HepG2 (cell line): ENCODE data around the gene TMEM253. TPM values are rescaled to one million over a fixed set of nuclear protein-coding genes. Genes with fewer than 3 reads are reported as not detected.

Experiments used
- DPF2 ChIP-seq: sonication (generic); formaldehyde crosslinking; IDR thresholded peaks from 2 replicates; pipeline ENCODE4 v1.4.0; 2020; ENCODE audit warnings: mild to moderate bottlenecking, low read depth, missing genetic modification reagents, borderline replicate concordance
- JARID2 ChIP-seq: sonication (generic); formaldehyde crosslinking; IDR thresholded peaks from 2 replicates; pipeline ENCODE4 v1.8.1; 2023; ENCODE audit warnings: missing genetic modification reagents, inconsistent platforms; ENCODE audit not compliant: insufficient replicate concordance
- JUND ChIP-seq: sonication (generic); formaldehyde crosslinking; IDR thresholded peaks from 2 replicates; pipeline ENCODE4 v1.8.0; 2022; ENCODE audit warnings: mild to moderate bottlenecking, missing genetic modification reagents
- MIER2 ChIP-seq: IDR thresholded peaks from 2 replicates; pipeline ENCODE4 v1.6.1; 2016; ENCODE audit warnings: missing biosample characterization, missing genetic modification reagents
- MTF1 ChIP-seq: sonication (generic); formaldehyde crosslinking; IDR thresholded peaks from 2 replicates; pipeline ENCODE4 v1.5.0; 2020; ENCODE audit warnings: missing genetic modification reagents
- NBN ChIP-seq: fragments of 450-650 bp; conservative IDR thresholded peaks from 2 replicates; pipeline ENCODE4 v1.6.1; 2017
- NFE2L1 ChIP-seq: sonication (generic); formaldehyde crosslinking; IDR thresholded peaks from 2 replicates; pipeline ENCODE4 v1.4.0; 2020; ENCODE audit warnings: missing genetic modification reagents, mild to moderate bottlenecking, borderline replicate concordance
- TSC22D2 ChIP-seq: sonication (generic); formaldehyde crosslinking; IDR thresholded peaks from 2 replicates; pipeline ENCODE4 v1.5.1; 2020; ENCODE audit warnings: missing genetic modification reagents, mild to moderate bottlenecking, borderline replicate concordance
- ZNF737 ChIP-seq: sonication (generic); formaldehyde crosslinking; IDR thresholded peaks from 2 replicates; pipeline ENCODE4 v1.5.0; 2020; ENCODE audit warnings: missing genetic modification reagents, mild to moderate bottlenecking, borderline replicate concordance
- ZNF781 ChIP-seq: sonication (generic); formaldehyde crosslinking; IDR thresholded peaks from 2 replicates; pipeline ENCODE4 v1.5.1; 2020; ENCODE audit warnings: borderline replicate concordance, mild to moderate bottlenecking, missing genetic modification reagents; ENCODE audit errors: not compliant biosample characterization
- ZNF879 ChIP-seq: sonication (generic); formaldehyde crosslinking; IDR thresholded peaks from 2 replicates; pipeline ENCODE4 v1.8.1; 2023; ENCODE audit warnings: missing genetic modification reagents
- ZSCAN31 ChIP-seq: sonication (generic); formaldehyde crosslinking; IDR thresholded peaks from 2 replicates; pipeline ENCODE4 v1.5.0; 2020; ENCODE audit warnings: low read depth, mild to moderate bottlenecking, missing genetic modification reagents
- polyA plus RNA-seq, 8 experiments: library from polyadenylated mRNA; depleted of rRNA in 3 of 8; stranded (reverse) in 7 of 8; unstranded in 1 of 8; fragments of >200 nt; fragmentation: Illumina TruSeq in 4 of 8; extraction: Trizol in 4 of 8; gene quantifications; 2 replicates each; pipeline versions ENCODE4 v1.2.1 to v1.2.3, GENCODE V29; 2011 to 2016; ENCODE audit warnings: low read depth in 4 of 8, missing spikeins in 1 of 8, mixed read lengths in 1 of 8; ENCODE audit not compliant: insufficient read depth in 1 of 8
- total RNA-seq, 5 experiments: library from RNA; depleted of rRNA; stranded (reverse); fragments of >200 nt; fragmentation: Illumina TruSeq; extraction: Trizol; gene quantifications; 2 replicates each; pipeline ENCODE4 v1.2.3, GENCODE V29; 2016; ENCODE audit warnings: low read depth in 1 of 5
- TF ChIP-seq, protein P1 (sequence below): sonication (generic); formaldehyde crosslinking; IDR thresholded peaks from 2 replicates; pipeline ENCODE4 v1.8.0; 2022; ENCODE audit warnings: low read depth, missing genetic modification reagents
- TF ChIP-seq, protein P2 (sequence below): sonication (generic); formaldehyde crosslinking; IDR thresholded peaks from 2 replicates; pipeline ENCODE4 v1.4.0; 2020; ENCODE audit warnings: missing genetic modification reagents
- TF ChIP-seq, protein P3 (sequence below): sonication (generic); formaldehyde crosslinking; IDR thresholded peaks from 2 replicates; pipeline ENCODE4 v1.4.0; 2020; ENCODE audit warnings: mild to moderate bottlenecking, missing genetic modification reagents
- TF ChIP-seq, protein P4 (sequence below): sonication (generic); formaldehyde crosslinking; IDR thresholded peaks from 2 replicates; pipeline ENCODE4 v1.4.0; 2020; ENCODE audit warnings: missing genetic modification reagents
- TF ChIP-seq, protein P5 (sequence below): sonication (generic); formaldehyde crosslinking; IDR thresholded peaks from 2 replicates; pipeline ENCODE4 v1.4.0; 2020; ENCODE audit warnings: missing genetic modification reagents

The TMEM253 gene
- total and polyA plus RNA-seq, 2 of the 13 experiments (the other 11 are each of a cell fraction or from before 2014, with no cell fraction given) = 0.29 to 0.45 TPM

DNA sequence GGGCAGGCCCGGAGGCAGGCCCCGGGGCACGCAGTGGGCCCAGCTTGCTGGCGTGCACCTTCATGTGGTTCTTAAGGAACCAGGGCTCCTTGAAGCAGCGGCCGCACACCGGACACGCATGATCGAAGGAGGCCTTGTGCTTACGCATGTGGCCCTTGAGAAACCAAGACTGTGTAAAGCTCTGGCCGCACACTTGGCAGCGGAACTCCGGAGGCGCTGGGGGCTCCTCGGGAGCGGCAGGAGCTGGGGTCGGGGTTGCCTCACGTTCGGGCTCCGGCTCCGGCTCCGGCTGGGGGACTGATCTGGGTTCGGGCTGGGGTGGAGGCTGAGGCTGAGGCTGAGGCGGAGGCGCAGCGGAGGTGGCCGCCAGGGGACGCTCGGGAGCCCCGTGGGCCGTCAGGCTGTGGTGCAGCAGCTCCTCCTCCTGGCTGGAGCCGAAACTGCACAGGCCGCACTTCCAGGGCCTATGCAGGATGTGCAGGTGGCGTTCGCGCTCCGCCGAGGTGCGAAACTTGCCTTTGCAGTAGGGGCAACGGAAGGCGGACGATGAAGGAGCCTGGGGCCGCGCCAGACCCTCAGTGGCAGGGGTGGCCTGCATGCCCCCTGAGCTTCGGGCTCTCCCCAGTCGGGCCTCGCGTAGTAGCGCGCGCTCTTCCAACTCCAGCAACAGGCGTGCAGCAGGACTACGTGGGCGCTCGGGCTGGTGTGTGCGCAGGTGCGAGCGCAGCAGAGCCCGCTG lies 8.4 kb upstream of the TMEM253 start (continued):
- TF ChIP-seq, protein P1, sequence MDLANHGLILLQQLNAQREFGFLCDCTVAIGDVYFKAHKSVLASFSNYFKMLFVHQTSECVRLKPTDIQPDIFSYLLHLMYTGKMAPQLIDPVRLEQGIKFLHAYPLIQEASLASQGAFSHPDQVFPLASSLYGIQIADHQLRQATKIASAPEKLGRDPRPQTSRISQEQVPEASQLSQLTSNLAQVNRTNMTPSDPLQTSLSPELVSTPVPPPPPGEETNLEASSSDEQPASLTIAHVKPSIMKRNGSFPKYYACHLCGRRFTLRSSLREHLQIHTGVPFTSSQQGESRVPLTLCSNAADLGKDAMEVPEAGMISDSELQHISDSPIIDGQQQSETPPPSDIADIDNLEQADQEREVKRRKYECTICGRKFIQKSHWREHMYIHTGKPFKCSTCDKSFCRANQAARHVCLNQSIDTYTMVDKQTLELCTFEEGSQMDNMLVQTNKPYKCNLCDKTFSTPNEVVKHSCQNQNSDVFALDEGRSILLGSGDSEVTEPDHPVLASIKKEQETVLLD (CRISPR knock-in tag) = 0 out of 2 replicates have a peak, but pooled peaks have one; percentile 16
- TF ChIP-seq MIER2 (CRISPR knock-in tag) (peak; percentile 90), TSC22D2 (CRISPR knock-in tag) (peak; percentile 93; the same call in 1 of the 2 replicates), NFE2L1 (peak; percentile 4; the same call in 1 of the 2 replicates), ZNF879 (CRISPR knock-in tag) (no peak), ZNF737 (CRISPR knock-in tag) (peak; percentile 77; the same call in 1 of the 2 replicates), MTF1 (CRISPR knock-in tag) (no peak), DPF2 (CRISPR knock-in tag) (0 out of 2 replicates have a peak, but pooled peaks have one; percentile 26), JARID2 (CRISPR knock-in tag) (peak; percentile 88), ZSCAN31 (CRISPR knock-in tag) (peak; percentile 97), ZNF781 (no peak), JUND (CRISPR knock-in tag) (no peak), NBN (no peak)
- TF ChIP-seq, protein P2, sequence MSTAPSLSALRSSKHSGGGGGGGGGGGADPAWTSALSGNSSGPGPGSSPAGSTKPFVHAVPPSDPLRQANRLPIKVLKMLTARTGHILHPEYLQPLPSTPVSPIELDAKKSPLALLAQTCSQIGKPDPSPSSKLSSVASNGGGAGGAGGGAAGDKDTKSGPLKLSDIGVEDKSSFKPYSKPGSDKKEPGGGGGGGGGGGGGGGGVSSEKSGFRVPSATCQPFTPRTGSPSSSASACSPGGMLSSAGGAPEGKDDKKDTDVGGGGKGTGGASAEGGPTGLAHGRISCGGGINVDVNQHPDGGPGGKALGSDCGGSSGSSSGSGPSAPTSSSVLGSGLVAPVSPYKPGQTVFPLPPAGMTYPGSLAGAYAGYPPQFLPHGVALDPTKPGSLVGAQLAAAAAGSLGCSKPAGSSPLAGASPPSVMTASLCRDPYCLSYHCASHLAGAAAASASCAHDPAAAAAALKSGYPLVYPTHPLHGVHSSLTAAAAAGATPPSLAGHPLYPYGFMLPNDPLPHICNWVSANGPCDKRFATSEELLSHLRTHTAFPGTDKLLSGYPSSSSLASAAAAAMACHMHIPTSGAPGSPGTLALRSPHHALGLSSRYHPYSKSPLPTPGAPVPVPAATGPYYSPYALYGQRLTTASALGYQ (CRISPR knock-in tag) = no peak; the same call in 1 of the 2 replicates
- TF ChIP-seq, protein P3, sequence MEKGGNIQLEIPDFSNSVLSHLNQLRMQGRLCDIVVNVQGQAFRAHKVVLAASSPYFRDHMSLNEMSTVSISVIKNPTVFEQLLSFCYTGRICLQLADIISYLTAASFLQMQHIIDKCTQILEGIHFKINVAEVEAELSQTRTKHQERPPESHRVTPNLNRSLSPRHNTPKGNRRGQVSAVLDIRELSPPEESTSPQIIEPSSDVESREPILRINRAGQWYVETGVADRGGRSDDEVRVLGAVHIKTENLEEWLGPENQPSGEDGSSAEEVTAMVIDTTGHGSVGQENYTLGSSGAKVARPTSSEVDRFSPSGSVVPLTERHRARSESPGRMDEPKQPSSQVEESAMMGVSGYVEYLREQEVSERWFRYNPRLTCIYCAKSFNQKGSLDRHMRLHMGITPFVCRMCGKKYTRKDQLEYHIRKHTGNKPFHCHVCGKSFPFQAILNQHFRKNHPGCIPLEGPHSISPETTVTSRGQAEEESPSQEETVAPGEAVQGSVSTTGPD (CRISPR knock-in tag) = no peak
- TF ChIP-seq, protein P4, sequence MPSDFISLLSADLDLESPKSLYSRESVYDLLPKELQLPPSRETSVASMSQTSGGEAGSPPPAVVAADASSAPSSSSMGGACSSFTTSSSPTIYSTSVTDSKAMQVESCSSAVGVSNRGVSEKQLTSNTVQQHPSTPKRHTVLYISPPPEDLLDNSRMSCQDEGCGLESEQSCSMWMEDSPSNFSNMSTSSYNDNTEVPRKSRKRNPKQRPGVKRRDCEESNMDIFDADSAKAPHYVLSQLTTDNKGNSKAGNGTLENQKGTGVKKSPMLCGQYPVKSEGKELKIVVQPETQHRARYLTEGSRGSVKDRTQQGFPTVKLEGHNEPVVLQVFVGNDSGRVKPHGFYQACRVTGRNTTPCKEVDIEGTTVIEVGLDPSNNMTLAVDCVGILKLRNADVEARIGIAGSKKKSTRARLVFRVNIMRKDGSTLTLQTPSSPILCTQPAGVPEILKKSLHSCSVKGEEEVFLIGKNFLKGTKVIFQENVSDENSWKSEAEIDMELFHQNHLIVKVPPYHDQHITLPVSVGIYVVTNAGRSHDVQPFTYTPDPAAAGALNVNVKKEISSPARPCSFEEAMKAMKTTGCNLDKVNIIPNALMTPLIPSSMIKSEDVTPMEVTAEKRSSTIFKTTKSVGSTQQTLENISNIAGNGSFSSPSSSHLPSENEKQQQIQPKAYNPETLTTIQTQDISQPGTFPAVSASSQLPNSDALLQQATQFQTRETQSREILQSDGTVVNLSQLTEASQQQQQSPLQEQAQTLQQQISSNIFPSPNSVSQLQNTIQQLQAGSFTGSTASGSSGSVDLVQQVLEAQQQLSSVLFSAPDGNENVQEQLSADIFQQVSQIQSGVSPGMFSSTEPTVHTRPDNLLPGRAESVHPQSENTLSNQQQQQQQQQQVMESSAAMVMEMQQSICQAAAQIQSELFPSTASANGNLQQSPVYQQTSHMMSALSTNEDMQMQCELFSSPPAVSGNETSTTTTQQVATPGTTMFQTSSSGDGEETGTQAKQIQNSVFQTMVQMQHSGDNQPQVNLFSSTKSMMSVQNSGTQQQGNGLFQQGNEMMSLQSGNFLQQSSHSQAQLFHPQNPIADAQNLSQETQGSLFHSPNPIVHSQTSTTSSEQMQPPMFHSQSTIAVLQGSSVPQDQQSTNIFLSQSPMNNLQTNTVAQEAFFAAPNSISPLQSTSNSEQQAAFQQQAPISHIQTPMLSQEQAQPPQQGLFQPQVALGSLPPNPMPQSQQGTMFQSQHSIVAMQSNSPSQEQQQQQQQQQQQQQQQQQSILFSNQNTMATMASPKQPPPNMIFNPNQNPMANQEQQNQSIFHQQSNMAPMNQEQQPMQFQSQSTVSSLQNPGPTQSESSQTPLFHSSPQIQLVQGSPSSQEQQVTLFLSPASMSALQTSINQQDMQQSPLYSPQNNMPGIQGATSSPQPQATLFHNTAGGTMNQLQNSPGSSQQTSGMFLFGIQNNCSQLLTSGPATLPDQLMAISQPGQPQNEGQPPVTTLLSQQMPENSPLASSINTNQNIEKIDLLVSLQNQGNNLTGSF = no peak
- TF ChIP-seq, protein P5, sequence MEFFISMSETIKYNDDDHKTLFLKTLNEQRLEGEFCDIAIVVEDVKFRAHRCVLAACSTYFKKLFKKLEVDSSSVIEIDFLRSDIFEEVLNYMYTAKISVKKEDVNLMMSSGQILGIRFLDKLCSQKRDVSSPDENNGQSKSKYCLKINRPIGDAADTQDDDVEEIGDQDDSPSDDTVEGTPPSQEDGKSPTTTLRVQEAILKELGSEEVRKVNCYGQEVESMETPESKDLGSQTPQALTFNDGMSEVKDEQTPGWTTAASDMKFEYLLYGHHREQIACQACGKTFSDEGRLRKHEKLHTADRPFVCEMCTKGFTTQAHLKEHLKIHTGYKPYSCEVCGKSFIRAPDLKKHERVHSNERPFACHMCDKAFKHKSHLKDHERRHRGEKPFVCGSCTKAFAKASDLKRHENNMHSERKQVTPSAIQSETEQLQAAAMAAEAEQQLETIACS (CRISPR knock-in tag) = no peak
